ENCODE data around the gene DHX35. TPM values are rescaled to one million over a fixed set of nuclear protein-coding genes. Genes with fewer than 3 reads are reported as not detected.
A peak's percentile ranks its signal among the peaks of the same experiment; 100 is the strongest.

The DHX35 gene
- 5.0 TPM for polyA plus RNA-seq (2013, experiment 1 of 2)
- 4.3 TPM for polyA plus RNA-seq (2013, experiment 2 of 2)

GRCh38 chr20:38962044-38962927, at the start of gene DHX35:
DHX35 (plus strand) TSS chr20:38962344; CDS start chr20:38962368, 24 bp downstream.
- Histone ChIP-seq H3K27me3 (ENCODE audit: control insufficient read depth in 1 of 2, insufficient read depth in 1 of 2, low read length in 2 of 2) (no peaks in the 10 kb centered on the region), H2BK12ac (ENCODE audit: low read length in 2 of 2) (peak within 1 kb of the TSS in 1 of 2 experiments; percentile 54), H3K18ac (ENCODE audit: low read depth in 1 of 2, low read length in 2 of 2) (peak within 1 kb of the TSS; percentile 75 to 90), H3K4me1 (ENCODE audit: control insufficient read depth, insufficient read depth, low read depth, low read length) (peaks cover 3% of the 10 kb centered on the region), H3K9ac (ENCODE audit: low read length) (peak within 1 kb of the TSS; percentile 95), H2BK15ac (ENCODE audit: low read depth, poor library complexity, severe bottlenecking) (peak within 1 kb of the TSS; percentile 99), H2AK5ac (ENCODE audit: low read length, severe bottlenecking) (no peak within 1 kb of the TSS), H2AFZ (ENCODE audit: low read depth, low read length) (peak within 1 kb of the TSS; percentile 95), H3K79me1 (replicated peaks; ENCODE audit: low read length, poor library complexity, severe bottlenecking) (peaks cover 14% of the 10 kb centered on the region), H3K27ac (ENCODE audit: low read length, poor library complexity, severe bottlenecking) (peak within 1 kb of the TSS; percentile 80), H2BK5ac (ENCODE audit: low read depth, low read length, poor library complexity, severe bottlenecking) (peak within 1 kb of the TSS; percentile 54), H3K4me3 (ENCODE audit: insufficient read depth in 1 of 2, low read depth in 1 of 2, low read length in 2 of 2) (peak within 1 kb of the TSS; percentile 95 to 97), H4K8ac (ENCODE audit: low read length) (peak within 1 kb of the TSS; percentile 98), H2BK120ac (ENCODE audit: low read depth, low read length) (peak within 1 kb of the TSS; percentile 82), H3K23ac (ENCODE audit: low read length in 2 of 2) (no peak within 1 kb of the TSS), H3K4ac (ENCODE audit: low read depth in 1 of 2, low read length in 2 of 2) (peak within 1 kb of the TSS; percentile 75 to 93), H3K14ac (ENCODE audit: low read length in 2 of 2) (peak within 1 kb of the TSS in 1 of 2 experiments; percentile 68), H4K91ac (ENCODE audit: low read length) (peak within 1 kb of the TSS; percentile 84), H3K9me3 (ENCODE audit: control insufficient read depth, low read length) (no peaks in the 10 kb centered on the region), H3K4me2 (ENCODE audit: low read length, poor library complexity, severe bottlenecking) (peak within 1 kb of the TSS; percentile 70), H3K36me3 (ENCODE audit: control insufficient read depth in 1 of 2, insufficient read depth in 2 of 2, low read depth in 1 of 2, low read length in 2 of 2) (peaks cover 3 to 9% of the 10 kb centered on the region in 2 experiments)
- DNase-seq: peak; percentile 95
- under 1% methylated on average over 70 of the region's 70 CpGs for WGBS

GRCh38 chr20:38915355-38915754, 46.8 kb upstream of the DHX35 start:
- Histone ChIP-seq H2AK5ac (ENCODE audit: low read length, severe bottlenecking) (no peak overlapping the region), H3K27me3 (ENCODE audit: control insufficient read depth in 1 of 2, insufficient read depth in 1 of 2, low read length in 2 of 2) (peaks cover 24 to 46% of the 10 kb centered on the region in 2 experiments), H4K91ac (ENCODE audit: low read length) (no peak overlapping the region), H2BK12ac (ENCODE audit: low read length in 2 of 2) (no peak overlapping the region), H2BK5ac (ENCODE audit: low read depth, low read length, poor library complexity, severe bottlenecking) (no peak overlapping the region), H2AFZ (ENCODE audit: low read depth, low read length) (no peak overlapping the region), H3K23ac (ENCODE audit: low read length in 2 of 2) (no peak overlapping the region), H3K4me3 (ENCODE audit: insufficient read depth in 1 of 2, low read depth in 1 of 2, low read length in 2 of 2) (no peak overlapping the region), H2BK15ac (ENCODE audit: low read depth, poor library complexity, severe bottlenecking) (no peak overlapping the region), H3K4me1 (ENCODE audit: control insufficient read depth, insufficient read depth, low read depth, low read length) (no peaks in the 10 kb centered on the region), H2BK120ac (ENCODE audit: low read depth, low read length) (no peak overlapping the region), H3K9ac (ENCODE audit: low read length) (no peak overlapping the region), H3K79me1 (replicated peaks; ENCODE audit: low read length, poor library complexity, severe bottlenecking) (no peaks in the 10 kb centered on the region), H3K9me3 (ENCODE audit: control insufficient read depth, low read length) (no peaks in the 10 kb centered on the region), H4K8ac (ENCODE audit: low read length) (no peak overlapping the region), H3K14ac (ENCODE audit: low read length in 2 of 2) (no peak overlapping the region), H3K18ac (ENCODE audit: low read depth in 1 of 2, low read length in 2 of 2) (no peak overlapping the region), H3K4ac (ENCODE audit: low read depth in 1 of 2, low read length in 2 of 2) (no peak overlapping the region), H3K36me3 (ENCODE audit: control insufficient read depth in 1 of 2, insufficient read depth in 2 of 2, low read depth in 1 of 2, low read length in 2 of 2) (no peaks in the 10 kb centered on the region), H3K27ac (ENCODE audit: low read length, poor library complexity, severe bottlenecking) (no peak overlapping the region), H3K4me2 (ENCODE audit: low read length, poor library complexity, severe bottlenecking) (no peak overlapping the region)
- no peak for DNase-seq
- WGBS: over 99% methylated on average over 6 of the region's 7 CpGs

GRCh38 chr20:38917657-38918056, 44.5 kb upstream of the DHX35 start:
- no peaks in the 10 kb centered on the region for H3K36me3 ChIP-seq (ENCODE audit: control insufficient read depth in 1 of 2, insufficient read depth in 2 of 2, low read depth in 1 of 2, low read length in 2 of 2)
- no peak overlapping the region for H3K23ac ChIP-seq (ENCODE audit: low read length in 2 of 2)
- H3K9me3 ChIP-seq (ENCODE audit: control insufficient read depth, low read length): no peaks in the 10 kb centered on the region
- no peak overlapping the region for H2BK15ac ChIP-seq (ENCODE audit: low read depth, poor library complexity, severe bottlenecking)
- no peak overlapping the region for H3K9ac ChIP-seq (ENCODE audit: low read length)
- H3K27me3 ChIP-seq (ENCODE audit: control insufficient read depth in 1 of 2, insufficient read depth in 1 of 2, low read length in 2 of 2): peaks cover 44 to 62% of the 10 kb centered on the region in 2 experiments
- no peak overlapping the region for H4K8ac ChIP-seq (ENCODE audit: low read length)
- no peak overlapping the region for H3K4me3 ChIP-seq (ENCODE audit: insufficient read depth in 1 of 2, low read depth in 1 of 2, low read length in 2 of 2)
- H3K4me2 ChIP-seq (ENCODE audit: low read length, poor library complexity, severe bottlenecking): no peak overlapping the region
- H3K27ac ChIP-seq (ENCODE audit: low read length, poor library complexity, severe bottlenecking): no peak overlapping the region
- no peak overlapping the region for H2BK120ac ChIP-seq (ENCODE audit: low read depth, low read length)
- H2AFZ ChIP-seq (ENCODE audit: low read depth, low read length): no peak overlapping the region
- DNase-seq: no peak
- H2BK12ac ChIP-seq (ENCODE audit: low read length in 2 of 2): no peak overlapping the region
- H3K4ac ChIP-seq (ENCODE audit: low read depth in 1 of 2, low read length in 2 of 2): no peak overlapping the region
- no peaks in the 10 kb centered on the region for H3K79me1 ChIP-seq (replicated peaks; ENCODE audit: low read length, poor library complexity, severe bottlenecking)
- no peak overlapping the region for H2BK5ac ChIP-seq (ENCODE audit: low read depth, low read length, poor library complexity, severe bottlenecking)
- no peak overlapping the region for H3K18ac ChIP-seq (ENCODE audit: low read depth in 1 of 2, low read length in 2 of 2)
- no peak overlapping the region for H3K14ac ChIP-seq (ENCODE audit: low read length in 2 of 2)
- WGBS: 86% methylated on average over 4 of the region's 4 CpGs
- no peak overlapping the region for H2AK5ac ChIP-seq (ENCODE audit: low read length, severe bottlenecking)
- no peaks in the 10 kb centered on the region for H3K4me1 ChIP-seq (ENCODE audit: control insufficient read depth, insufficient read depth, low read depth, low read length)
- no peak overlapping the region for H4K91ac ChIP-seq (ENCODE audit: low read length)

GRCh38 chr20:38918172-38918571, 44.0 kb upstream of the DHX35 start:
- H3K27ac ChIP-seq (ENCODE audit: low read length, poor library complexity, severe bottlenecking): no peak overlapping the region

More at GRCh38 chr20:38918172-38918571, 44.0 kb upstream of the DHX35 start:
- no peak for DNase-seq
- no peak overlapping the region for H4K91ac ChIP-seq (ENCODE audit: low read length)
- WGBS: 95% methylated on average over 19 of the region's 19 CpGs
- no peak overlapping the region for H3K23ac ChIP-seq (ENCODE audit: low read length in 2 of 2)
- H3K14ac ChIP-seq (ENCODE audit: low read length in 2 of 2): no peak overlapping the region
- H3K79me1 ChIP-seq (replicated peaks; ENCODE audit: low read length, poor library complexity, severe bottlenecking): no peaks in the 10 kb centered on the region
- no peak overlapping the region for H3K4ac ChIP-seq (ENCODE audit: low read depth in 1 of 2, low read length in 2 of 2)
- no peak overlapping the region for H2BK12ac ChIP-seq (ENCODE audit: low read length in 2 of 2)
- H2AFZ ChIP-seq (ENCODE audit: low read depth, low read length): no peak overlapping the region
- H2BK5ac ChIP-seq (ENCODE audit: low read depth, low read length, poor library complexity, severe bottlenecking): no peak overlapping the region
- no peaks in the 10 kb centered on the region for H3K36me3 ChIP-seq (ENCODE audit: control insufficient read depth in 1 of 2, insufficient read depth in 2 of 2, low read depth in 1 of 2, low read length in 2 of 2)
- H4K8ac ChIP-seq (ENCODE audit: low read length): no peak overlapping the region
- H3K18ac ChIP-seq (ENCODE audit: low read depth in 1 of 2, low read length in 2 of 2): no peak overlapping the region
- no peak overlapping the region for H3K4me3 ChIP-seq (ENCODE audit: insufficient read depth in 1 of 2, low read depth in 1 of 2, low read length in 2 of 2)
- H3K4me2 ChIP-seq (ENCODE audit: low read length, poor library complexity, severe bottlenecking): no peak overlapping the region
- no peak overlapping the region for H2BK120ac ChIP-seq (ENCODE audit: low read depth, low read length)
- no peaks in the 10 kb centered on the region for H3K4me1 ChIP-seq (ENCODE audit: control insufficient read depth, insufficient read depth, low read depth, low read length)
- H2BK15ac ChIP-seq (ENCODE audit: low read depth, poor library complexity, severe bottlenecking): no peak overlapping the region
- no peak overlapping the region for H3K9ac ChIP-seq (ENCODE audit: low read length)
- no peak overlapping the region for H2AK5ac ChIP-seq (ENCODE audit: low read length, severe bottlenecking)
- H3K9me3 ChIP-seq (ENCODE audit: control insufficient read depth, low read length): no peaks in the 10 kb centered on the region
- peaks cover 44 to 62% of the 10 kb centered on the region in 2 experiments for H3K27me3 ChIP-seq (ENCODE audit: control insufficient read depth in 1 of 2, insufficient read depth in 1 of 2, low read length in 2 of 2)
